ENCODE measurements around the gene GNG12. TPM values are rescaled to one million over a fixed set of nuclear protein-coding genes. Genes with fewer than 3 reads are reported as not detected.

The GNG12 gene
- total and polyA plus RNA-seq, 2 experiments from 2014 or later: 265 to 309 TPM

- no peaks in the 10 kb centered on the region for H3K9me3 ChIP-seq (ENCODE audit: low read depth)
- peaks cover 26% of the 10 kb centered on the region for H3K4me1 ChIP-seq (ENCODE audit: insufficient read depth)
- no peak for DNase-seq
- H3K36me3 ChIP-seq (ENCODE audit: low read depth): peaks cover 27% of the 10 kb centered on the region
- no peaks in the 10 kb centered on the region for H3K9me2 ChIP-seq (ENCODE audit: insufficient read depth)
- H3F3A ChIP-seq (ENCODE audit: insufficient read depth): peaks cover 24% of the 10 kb centered on the region
- H4K20me1 ChIP-seq (ENCODE audit: insufficient read depth): no peaks in the 10 kb centered on the region
- in situ Hi-C loops (cut with MboI): no loop called here
- WGBS, 2 experiments (ENCODE audit: low coverage in 1 of 2, low lambda C conversion rate in 2 of 2, missing lambda C conversion rate in 2 of 2): 93 to 95% methylated on average over 8 of the region's 8 CpGs
- H3K79me2 ChIP-seq (ENCODE audit: insufficient read depth): peaks cover 77% of the 10 kb centered on the region
- H3K27me3 ChIP-seq (replicated peaks; ENCODE audit: insufficient read depth): no peaks in the 10 kb centered on the region
- no peak overlapping the region for H3K4me3 ChIP-seq
- H3K27ac ChIP-seq: no peak overlapping the region
- no peak overlapping the region for H2AFZ ChIP-seq
- TF ChIP-seq EZH2 (IDR thresholded peaks at IDR 0.05; ENCODE audit: insufficient read depth, poor library complexity, severe bottlenecking) (no peak), EZH2phosphoT487 (IDR thresholded peaks at IDR 0.05; ENCODE audit: insufficient read depth, low read depth) (no peak)
- H3K4me2 ChIP-seq (ENCODE audit: unreplicated experiment): no peak overlapping the region
- H3K9ac ChIP-seq: no peak overlapping the region
These were observed 124.7 kb downstream of the GNG12 start for GRCh38 chr1:67708606-67709005.

GRCh38 chr1:67705735-67706453, 127.4 kb downstream of the GNG12 start:
- Histone ChIP-seq H3K4me2 (ENCODE audit: unreplicated experiment) (no peak overlapping the region), H3F3A (ENCODE audit: insufficient read depth) (peaks cover 8% of the 10 kb centered on the region), H3K79me2 (ENCODE audit: insufficient read depth) (peaks cover 64% of the 10 kb centered on the region), H2AFZ (no peak overlapping the region), H3K27ac (no peak overlapping the region), H3K4me3 (no peak overlapping the region), H3K36me3 (ENCODE audit: low read depth) (peaks cover 44% of the 10 kb centered on the region), H3K27me3 (replicated peaks; ENCODE audit: insufficient read depth) (no peaks in the 10 kb centered on the region), H3K9ac (no peak overlapping the region), H3K4me1 (ENCODE audit: insufficient read depth) (peaks cover 19% of the 10 kb centered on the region), H3K9me3 (ENCODE audit: low read depth) (no peaks in the 10 kb centered on the region), H3K9me2 (ENCODE audit: insufficient read depth) (no peaks in the 10 kb centered on the region), H4K20me1 (ENCODE audit: insufficient read depth) (no peaks in the 10 kb centered on the region)
- no peak for DNase-seq
- in situ Hi-C loops (cut with MboI): no loop called here
- TF ChIP-seq EZH2phosphoT487 (IDR thresholded peaks at IDR 0.05; ENCODE audit: insufficient read depth, low read depth) (no peak), EZH2 (IDR thresholded peaks at IDR 0.05; ENCODE audit: insufficient read depth, poor library complexity, severe bottlenecking) (no peak)
- WGBS, 2 experiments (ENCODE audit: low coverage in 1 of 2, low lambda C conversion rate in 2 of 2, missing lambda C conversion rate in 2 of 2): 69 to 70% methylated on average over 10 of the region's 10 CpGs

GRCh38 chr1:67704351-67704750, 128.9 kb downstream of the GNG12 start:
- peaks cover 3% of the 10 kb centered on the region; the same call in 1 of the 2 replicates for H3F3A ChIP-seq (ENCODE audit: insufficient read depth)
- no peaks in the 10 kb centered on the region for H3K9me2 ChIP-seq (ENCODE audit: insufficient read depth)
- no peak overlapping the region for H3K4me3 ChIP-seq
- H3K9me3 ChIP-seq (ENCODE audit: low read depth): no peaks in the 10 kb centered on the region
- 96 to 100% methylated on average over 3 of the region's 3 CpGs for WGBS, 2 experiments (ENCODE audit: low coverage in 1 of 2, low lambda C conversion rate in 2 of 2, missing lambda C conversion rate in 2 of 2)
- no peak overlapping the region for H2AFZ ChIP-seq
- DNase-seq: no peak
- no peak overlapping the region for H3K4me2 ChIP-seq (ENCODE audit: unreplicated experiment)
- TF ChIP-seq EZH2 (IDR thresholded peaks at IDR 0.05; ENCODE audit: insufficient read depth, poor library complexity, severe bottlenecking) (no peak), EZH2phosphoT487 (IDR thresholded peaks at IDR 0.05; ENCODE audit: insufficient read depth, low read depth) (no peak)
- H3K4me1 ChIP-seq (ENCODE audit: insufficient read depth): peaks cover 11% of the 10 kb centered on the region; the same call in 1 of the 2 replicates
- H3K36me3 ChIP-seq (ENCODE audit: low read depth): peaks cover 44% of the 10 kb centered on the region
- in situ Hi-C loops (cut with MboI): no loop called here
- no peak overlapping the region for H3K9ac ChIP-seq
- no peaks in the 10 kb centered on the region for H3K27me3 ChIP-seq (replicated peaks; ENCODE audit: insufficient read depth)
- no peak overlapping the region for H3K27ac ChIP-seq
- no peaks in the 10 kb centered on the region for H4K20me1 ChIP-seq (ENCODE audit: insufficient read depth)
- peaks cover 59% of the 10 kb centered on the region for H3K79me2 ChIP-seq (ENCODE audit: insufficient read depth)

GRCh38 chr1:67701876-67702275, 131.4 kb downstream of the GNG12 start:
- TF ChIP-seq EZH2 (IDR thresholded peaks at IDR 0.05; ENCODE audit: insufficient read depth, poor library complexity, severe bottlenecking) (no peak), EZH2phosphoT487 (IDR thresholded peaks at IDR 0.05; ENCODE audit: insufficient read depth, low read depth) (no peak)
- Histone ChIP-seq H3K79me2 (ENCODE audit: insufficient read depth) (peaks cover 34% of the 10 kb centered on the region), H3K4me2 (ENCODE audit: unreplicated experiment) (no peak overlapping the region), H3K27me3 (replicated peaks; ENCODE audit: insufficient read depth) (no peaks in the 10 kb centered on the region), H3K9me2 (ENCODE audit: insufficient read depth) (no peaks in the 10 kb centered on the region), H3K4me3 (no peak overlapping the region), H2AFZ (no peak overlapping the region), H3K4me1 (ENCODE audit: insufficient read depth) (peaks cover 10% of the 10 kb centered on the region; the same call in 1 of the 2 replicates), H4K20me1 (ENCODE audit: insufficient read depth) (no peaks in the 10 kb centered on the region), H3K9ac (no peak overlapping the region), H3K27ac (no peak overlapping the region), H3K36me3 (ENCODE audit: low read depth) (peaks cover 44% of the 10 kb centered on the region), H3K9me3 (ENCODE audit: low read depth) (no peaks in the 10 kb centered on the region), H3F3A (ENCODE audit: insufficient read depth) (peaks cover 10% of the 10 kb centered on the region; the same call in 1 of the 2 replicates)
- in situ Hi-C loops (cut with MboI): no loop called here
- WGBS, 2 experiments (ENCODE audit: low coverage in 1 of 2, low lambda C conversion rate in 2 of 2, missing lambda C conversion rate in 2 of 2): 79 to 82% methylated on average over 2 of the region's 2 CpGs
- no peak for DNase-seq
